HG03442 (cell line): Measurements from ENCODE around the gene ATRN.
"Not testable (repeated sequence)": the region's sequence is repeated elsewhere in the genome, so short reads cannot be mapped to it uniquely, and the experiment has no call there.

ENCODE experiments used
- ATAC-seq: cut with Tn5 transposase; IDR thresholded peaks from one replicate; pipeline ENCODE4 v1.9.1; 2021; ENCODE audit warnings: mild to moderate bottlenecking, moderate library complexity; ENCODE audit not compliant: unreplicated experiment

The ATRN gene

GRCh38 chr20:3465301-3465700 is 5.5 kb upstream of the ATRN start:
- ATAC-seq = no peak

GRCh38 chr20:3470208-3470626 is 601 bp upstream of the ATRN start:
- no peak for ATAC-seq

- ATAC-seq = no peak
Observed at GRCh38 chr20:3471397-3472021, 691 bp downstream of the ATRN start.

- ATAC-seq = no peak
Observed at GRCh38 chr20:3472105-3472504, 1.3 kb downstream of the ATRN start.

GRCh38 chr20:3473324-3473723 is 2.5 kb downstream of the ATRN start:
- ATAC-seq = no peak

GRCh38 chr20:3473944-3474343 is 3.1 kb downstream of the ATRN start:
- ATAC-seq = no peak

- not testable (repeated sequence) for ATAC-seq
Observed at GRCh38 chr20:3477003-3477860, 6.4 kb downstream of the ATRN start.

GRCh38 chr20:3477861-3478544 is 7.2 kb downstream of the ATRN start:
- ATAC-seq = no peak

- no peak for ATAC-seq
Observed at GRCh38 chr20:3479025-3479424, 8.2 kb downstream of the ATRN start.

GRCh38 chr20:3479759-3480615 is 9.2 kb downstream of the ATRN start:
- ATAC-seq = no peak

- ATAC-seq = no peak
Observed at GRCh38 chr20:3483309-3483708, 12.5 kb downstream of the ATRN start.

- no peak for ATAC-seq
Observed at GRCh38 chr20:3483784-3484183, 13.0 kb downstream of the ATRN start.

GRCh38 chr20:3485913-3486312 is 15.1 kb downstream of the ATRN start:
- ATAC-seq = no peak

- no peak for ATAC-seq
Observed at GRCh38 chr20:3486850-3487249, 16.0 kb downstream of the ATRN start.

- ATAC-seq = no peak
Observed at GRCh38 chr20:3492669-3493068, 21.9 kb downstream of the ATRN start.

- no peak for ATAC-seq
Observed at GRCh38 chr20:3494218-3494617, 23.4 kb downstream of the ATRN start.

GRCh38 chr20:3502878-3503277 is 32.1 kb downstream of the ATRN start:
- no peak for ATAC-seq

- no peak for ATAC-seq
Observed at GRCh38 chr20:3505148-3505547, 34.3 kb downstream of the ATRN start.

GRCh38 chr20:3509064-3509463 is 38.2 kb downstream of the ATRN start:
- no peak for ATAC-seq

- ATAC-seq = no peak
Observed at GRCh38 chr20:3510110-3510509, 39.3 kb downstream of the ATRN start.

GRCh38 chr20:3512239-3512638 is 41.4 kb downstream of the ATRN start:
- not testable (repeated sequence) for ATAC-seq
